GM06990 (cell line): ENCODE results near the gene GPATCH8.

Source experiments
- DNase-seq: peaks from one replicate; pipeline ENCODE4 v3.0.0-alpha.2; 2011; ENCODE audit not compliant: insufficient read length; ENCODE audit errors: extremely low read depth
- H3K27me3 ChIP-seq: replicated peaks from 2 replicates; pipeline ENCODE4 v1.6.0; 2011; ENCODE audit warnings: low read length; ENCODE audit not compliant: control insufficient read depth, insufficient read depth
- H3K36me3 ChIP-seq: 2 replicates; pipeline ENCODE4 v1.5.1; 2011; ENCODE audit warnings: low read length; ENCODE audit not compliant: control insufficient read depth, insufficient read depth
- H3K4me3 ChIP-seq: replicated peaks from 2 replicates; pipeline ENCODE4 v1.5.1; 2011; ENCODE audit warnings: low read depth, mild to moderate bottlenecking, control low read depth, low read length
- TF ChIP-seq, protein P1 (sequence below): IDR thresholded peaks from 2 replicates; pipeline ENCODE4 v1.5.1; 2011; ENCODE audit warnings: low read length, control low read depth, mild to moderate bottlenecking, inconsistent platforms; ENCODE audit not compliant: insufficient read depth, poor library complexity, severe bottlenecking

GPATCH8 gene

DNA sequence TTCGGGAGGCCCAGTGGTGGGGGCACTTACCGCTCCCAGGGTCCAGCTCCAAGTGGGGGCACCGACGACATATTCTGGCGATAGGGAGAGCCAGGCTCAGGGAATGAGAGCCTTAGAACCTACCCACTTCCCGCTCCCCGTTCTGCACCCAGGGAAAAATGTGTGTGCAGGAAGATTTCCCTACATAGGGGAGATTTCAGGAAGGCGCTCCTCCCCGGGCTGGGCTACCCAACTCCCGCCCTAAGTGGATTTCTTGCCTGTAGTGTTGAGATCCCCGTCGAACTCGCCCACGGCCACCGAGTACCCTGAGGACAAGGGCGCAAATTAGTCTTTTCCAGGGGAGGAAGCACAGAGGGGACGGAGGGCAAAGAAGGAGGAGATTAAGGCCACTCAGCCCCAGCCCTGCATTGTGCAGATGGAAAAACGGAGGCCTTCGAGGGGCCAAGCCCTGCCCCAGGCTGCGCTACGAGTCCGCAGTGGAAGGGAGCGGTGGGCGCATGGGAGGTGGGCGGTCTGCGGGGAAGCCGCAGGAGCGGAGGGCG, 118.9 kb downstream of the GPATCH8 start:
- DNase-seq: no peak
- no peaks in the 10 kb centered on the region; the same call in none of the 2 replicates for H3K27me3 ChIP-seq
- TF ChIP-seq, protein P1, sequence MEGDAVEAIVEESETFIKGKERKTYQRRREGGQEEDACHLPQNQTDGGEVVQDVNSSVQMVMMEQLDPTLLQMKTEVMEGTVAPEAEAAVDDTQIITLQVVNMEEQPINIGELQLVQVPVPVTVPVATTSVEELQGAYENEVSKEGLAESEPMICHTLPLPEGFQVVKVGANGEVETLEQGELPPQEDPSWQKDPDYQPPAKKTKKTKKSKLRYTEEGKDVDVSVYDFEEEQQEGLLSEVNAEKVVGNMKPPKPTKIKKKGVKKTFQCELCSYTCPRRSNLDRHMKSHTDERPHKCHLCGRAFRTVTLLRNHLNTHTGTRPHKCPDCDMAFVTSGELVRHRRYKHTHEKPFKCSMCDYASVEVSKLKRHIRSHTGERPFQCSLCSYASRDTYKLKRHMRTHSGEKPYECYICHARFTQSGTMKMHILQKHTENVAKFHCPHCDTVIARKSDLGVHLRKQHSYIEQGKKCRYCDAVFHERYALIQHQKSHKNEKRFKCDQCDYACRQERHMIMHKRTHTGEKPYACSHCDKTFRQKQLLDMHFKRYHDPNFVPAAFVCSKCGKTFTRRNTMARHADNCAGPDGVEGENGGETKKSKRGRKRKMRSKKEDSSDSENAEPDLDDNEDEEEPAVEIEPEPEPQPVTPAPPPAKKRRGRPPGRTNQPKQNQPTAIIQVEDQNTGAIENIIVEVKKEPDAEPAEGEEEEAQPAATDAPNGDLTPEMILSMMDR: no peak
- no peaks in the 10 kb centered on the region for H3K36me3 ChIP-seq
- no peak overlapping the region for H3K4me3 ChIP-seq

DNA sequence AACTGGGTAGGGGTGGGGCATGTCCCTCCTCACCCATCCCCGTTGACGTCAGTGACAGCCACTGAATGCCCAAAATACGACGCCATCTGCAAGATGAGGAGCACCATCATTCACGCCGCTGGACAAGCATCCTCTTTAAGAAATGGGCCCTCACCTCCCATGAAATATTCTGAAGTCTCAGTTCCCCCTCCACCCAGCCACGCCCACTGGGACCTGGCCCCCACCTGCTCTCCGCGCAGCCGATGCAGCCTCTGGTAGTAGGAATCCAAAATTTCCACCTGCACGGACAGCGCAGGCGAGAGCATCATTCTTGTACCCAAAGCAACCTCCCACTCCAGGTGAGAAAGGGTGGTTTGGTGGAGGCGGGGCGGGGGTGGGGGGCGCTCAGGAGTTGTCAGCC, 119.3 kb downstream of the GPATCH8 start:
- Histone ChIP-seq H3K4me3 (no peak overlapping the region), H3K27me3 (no peaks in the 10 kb centered on the region; the same call in none of the 2 replicates), H3K36me3 (no peaks in the 10 kb centered on the region)
- no peak for DNase-seq
- TF ChIP-seq, protein P1: no peak

DNA sequence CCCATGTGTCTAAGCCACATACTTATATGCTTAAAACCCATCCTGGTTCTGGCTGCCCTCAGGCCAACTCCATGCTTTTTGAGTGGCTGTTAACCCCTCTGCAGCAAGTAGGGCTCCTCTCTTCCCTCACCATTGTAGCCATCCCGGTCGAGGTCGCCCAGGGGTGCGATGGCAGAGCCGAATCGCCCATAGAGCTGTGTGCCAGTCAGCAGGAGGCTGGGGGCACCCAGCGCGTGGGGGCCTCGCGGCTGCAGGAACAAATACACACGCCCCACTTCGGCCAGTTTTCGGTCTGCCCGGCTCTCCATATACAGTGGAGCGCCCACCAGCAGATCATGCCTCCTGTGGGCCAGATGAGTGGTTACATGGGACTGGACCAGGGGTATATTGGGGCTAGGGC, 119.8 kb downstream of the GPATCH8 start:
- Histone ChIP-seq H3K4me3 (no peak overlapping the region), H3K36me3 (no peaks in the 10 kb centered on the region), H3K27me3 (no peaks in the 10 kb centered on the region; the same call in none of the 2 replicates)
- TF ChIP-seq, protein P1: no peak
- no peak for DNase-seq

DNA sequence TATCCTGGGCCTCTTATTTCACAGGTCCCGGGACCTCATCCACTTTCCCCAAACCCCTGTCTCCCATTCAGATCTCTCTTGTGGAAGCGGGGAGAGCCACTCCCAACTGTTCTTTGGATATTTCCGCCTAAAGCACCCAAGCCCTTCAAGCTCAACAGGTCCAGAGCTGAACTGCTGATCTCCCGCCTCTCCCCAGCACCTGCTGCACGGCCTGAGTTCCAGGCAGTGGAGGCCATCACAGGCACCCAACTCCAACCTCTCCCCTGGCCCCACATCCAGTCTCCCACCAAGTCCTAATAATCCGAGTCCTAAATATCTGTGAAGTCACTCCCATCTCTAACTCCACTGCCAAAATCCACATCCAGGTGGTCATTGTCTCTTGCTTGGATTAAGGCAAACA, 120.3 kb downstream of the GPATCH8 start:
- Histone ChIP-seq H3K27me3 (no peaks in the 10 kb centered on the region; the same call in none of the 2 replicates), H3K36me3 (no peaks in the 10 kb centered on the region), H3K4me3 (no peak overlapping the region)
- DNase-seq: no peak
- TF ChIP-seq, protein P1: no peak

DNA sequence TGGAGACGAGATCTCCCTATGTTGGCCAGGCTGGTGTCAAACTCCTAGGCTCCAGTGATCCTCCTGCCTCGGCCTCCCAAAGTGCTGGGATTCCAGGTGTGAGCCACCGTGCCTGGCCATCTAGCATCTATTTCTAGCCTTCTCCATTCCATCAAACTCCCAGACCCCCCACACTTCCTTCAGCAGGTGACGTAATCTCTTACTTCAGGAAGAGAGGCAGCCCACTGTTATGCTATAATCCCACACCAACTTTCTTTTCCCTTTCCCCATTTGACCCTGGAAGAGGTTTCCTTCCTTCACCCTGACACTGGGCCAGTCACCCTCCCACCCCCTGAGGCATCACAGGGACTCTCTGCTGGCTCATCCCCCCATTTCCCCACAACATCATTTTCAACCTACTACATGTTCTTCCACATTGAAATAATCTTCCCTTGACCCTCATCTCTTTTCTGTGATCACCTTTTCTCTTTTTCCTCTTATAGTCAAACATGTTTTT, 121.3 kb downstream of the GPATCH8 start:
- no peak for DNase-seq
- H3K27me3 ChIP-seq: no peaks in the 10 kb centered on the region; the same call in none of the 2 replicates
- TF ChIP-seq, protein P1: no peak
- H3K36me3 ChIP-seq: no peaks in the 10 kb centered on the region
- H3K4me3 ChIP-seq: no peak overlapping the region

DNA sequence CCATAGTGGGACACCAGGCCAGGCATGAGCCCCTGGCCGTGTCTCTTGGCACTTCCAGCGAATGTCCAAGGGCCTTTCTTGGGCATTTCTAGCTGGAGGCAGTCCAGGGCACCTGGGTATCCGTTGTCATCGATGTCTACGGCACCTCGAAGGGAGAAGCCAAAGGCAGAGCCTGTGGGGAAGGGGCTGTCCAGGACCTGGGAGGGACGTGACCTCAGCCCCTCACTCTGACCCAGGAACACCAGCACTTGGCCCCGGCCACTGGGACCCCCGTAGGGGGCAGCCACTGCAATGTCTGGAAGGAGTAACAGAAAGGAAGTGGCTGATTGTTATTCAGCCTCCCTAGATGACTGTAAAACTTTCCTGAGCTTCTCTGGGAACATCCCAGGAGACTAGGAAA, 122.4 kb downstream of the GPATCH8 start:
- Histone ChIP-seq H3K27me3 (no peaks in the 10 kb centered on the region; the same call in none of the 2 replicates), H3K36me3 (no peaks in the 10 kb centered on the region), H3K4me3 (no peak overlapping the region)
- no peak for DNase-seq
- TF ChIP-seq, protein P1: no peak
